GM19328 (cell line): ENCODE data around the gene MBD3L2.
"Not testable (repeated sequence)": the region's sequence is repeated elsewhere in the genome, so short reads cannot be mapped to it uniquely, and the experiment has no call there.

ENCODE experiments used
- ATAC-seq: cut with Tn5 transposase; IDR thresholded peaks from one replicate; pipeline ENCODE4 v1.9.1; 2021; ENCODE audit warnings: mild to moderate bottlenecking, moderate library complexity; ENCODE audit not compliant: unreplicated experiment

MBD3L2 gene

DNA sequence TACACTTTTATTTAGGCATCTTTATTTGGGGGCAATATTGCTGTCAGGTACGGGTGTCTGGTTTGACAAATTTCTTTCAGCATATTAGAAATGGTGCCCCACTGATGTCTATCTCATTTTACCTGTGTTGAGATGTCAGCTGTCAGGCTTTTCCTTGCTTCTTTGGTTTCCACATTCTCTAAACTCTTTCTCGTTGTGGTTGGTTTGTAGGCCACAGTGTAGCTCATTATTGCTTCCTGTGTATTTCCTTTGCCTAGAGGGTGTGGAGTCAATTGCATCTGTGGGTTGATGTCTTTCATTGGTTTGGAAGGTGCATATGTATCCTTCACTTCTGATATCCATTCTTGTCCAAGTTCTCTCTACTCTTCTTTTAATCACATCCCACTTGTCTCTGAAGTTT is 10.9 kb downstream of the MBD3L2 start:
- not testable (repeated sequence) for ATAC-seq

DNA sequence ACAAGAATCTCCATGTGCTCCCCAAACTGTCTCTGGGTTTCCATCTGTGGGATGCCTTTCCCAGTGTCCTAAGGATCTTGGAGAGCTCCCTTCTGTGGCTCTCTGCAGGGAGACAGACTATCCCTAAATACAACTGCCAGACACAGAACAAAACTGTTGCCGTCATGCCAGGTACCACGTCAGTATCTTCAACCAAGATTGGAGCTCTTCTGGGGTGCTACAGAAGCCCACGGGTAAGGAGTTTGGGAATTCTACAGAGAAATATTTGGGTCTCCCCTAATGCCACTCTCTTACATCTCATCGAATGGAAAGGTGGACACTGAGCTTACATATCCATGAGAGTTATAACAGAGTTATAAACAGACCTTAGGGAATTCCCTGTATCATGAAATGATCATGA is 14.2 kb downstream of the MBD3L2 start:
- no peak for ATAC-seq

DNA sequence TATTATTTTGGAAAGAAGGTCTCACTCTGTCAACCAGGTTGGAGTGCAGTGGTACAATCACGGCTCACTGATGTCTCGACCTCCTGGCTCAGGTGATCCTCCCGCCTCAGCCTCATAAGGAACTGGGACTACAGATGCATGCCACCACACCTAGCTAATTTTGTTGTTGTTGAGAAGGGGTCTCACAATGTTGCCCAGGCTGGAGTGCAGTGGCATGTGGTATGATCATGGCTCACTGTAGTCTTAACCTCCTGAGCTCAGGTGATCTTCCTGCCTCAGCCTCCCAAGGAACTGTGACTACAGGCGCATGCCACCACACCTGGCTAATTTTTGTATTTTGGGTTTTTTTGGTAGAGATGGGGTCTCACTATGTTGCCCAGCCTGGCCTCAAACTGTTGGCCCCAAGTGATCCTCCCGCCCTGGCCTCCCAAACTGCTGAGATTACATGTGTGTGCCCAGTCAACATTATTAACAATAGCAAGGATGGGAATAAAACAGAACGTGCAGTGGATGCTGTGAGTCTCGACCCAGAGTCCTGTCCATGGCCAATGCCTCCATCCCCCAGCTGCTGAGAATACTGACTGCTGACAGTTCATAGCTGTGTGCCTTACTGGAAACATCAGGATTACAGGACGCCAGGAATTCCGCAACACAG is 14.8 kb downstream of the MBD3L2 start:
- no peak for ATAC-seq

DNA sequence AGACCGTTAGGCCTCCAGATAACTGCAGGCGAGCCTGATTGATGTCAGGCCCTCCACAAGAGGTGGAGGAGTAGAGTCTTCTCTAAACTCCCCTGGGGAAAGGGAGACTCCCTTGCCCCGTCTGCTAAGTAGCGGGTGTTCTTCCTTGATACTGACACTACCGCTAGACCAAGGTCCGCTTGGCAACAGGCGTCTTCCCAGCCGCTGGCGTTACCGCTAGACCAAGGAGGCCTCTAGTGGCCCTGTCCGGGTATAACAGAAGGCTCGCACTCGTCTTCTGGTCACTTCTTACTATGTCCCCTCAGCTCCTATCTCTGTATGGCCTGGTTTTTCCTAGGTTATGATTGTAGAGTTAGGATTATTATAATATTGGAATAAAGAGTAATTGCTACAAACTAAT is 18.0 kb downstream of the MBD3L2 start:
- ATAC-seq, result not testable (repeated sequence)

DNA sequence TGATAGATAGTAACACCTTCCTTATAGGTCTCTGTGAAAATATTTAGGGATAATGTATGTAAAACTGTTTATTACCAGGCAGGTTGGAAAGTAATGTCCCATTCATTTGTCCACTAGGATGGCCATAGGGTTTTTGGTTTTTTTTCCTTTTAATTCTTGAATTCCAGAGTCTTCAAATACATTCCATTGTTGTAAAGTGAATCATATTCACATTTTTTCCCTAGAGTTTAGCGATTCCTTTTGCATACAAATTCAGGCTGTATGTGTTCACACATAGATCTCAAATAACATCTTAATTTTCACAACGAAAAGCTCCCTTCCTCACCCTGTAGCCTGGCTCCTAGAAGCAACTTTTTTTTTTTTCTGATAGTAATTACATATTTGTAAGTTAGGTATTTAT is 18.6 kb downstream of the MBD3L2 start:
- no peak for ATAC-seq

DNA sequence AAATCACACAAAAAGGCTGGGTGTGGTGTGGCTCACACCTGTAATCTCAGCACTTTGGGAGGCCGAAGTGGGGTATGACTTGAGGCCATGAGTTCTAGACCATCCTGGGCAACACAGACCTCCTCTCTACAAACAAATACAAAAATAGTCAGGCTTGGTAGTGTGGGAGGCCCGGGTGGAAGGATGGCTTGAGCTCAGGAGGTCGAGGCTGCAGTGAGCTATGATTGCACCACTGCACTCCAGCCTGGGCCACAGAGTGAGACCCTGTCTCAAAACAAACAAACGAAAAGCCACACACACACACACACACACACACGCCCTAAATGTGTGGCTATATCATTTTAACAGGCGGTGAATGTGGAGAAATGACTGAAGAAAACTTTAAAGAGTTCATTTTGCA is 19.5 kb downstream of the MBD3L2 start:
- ATAC-seq, result no peak

DNA sequence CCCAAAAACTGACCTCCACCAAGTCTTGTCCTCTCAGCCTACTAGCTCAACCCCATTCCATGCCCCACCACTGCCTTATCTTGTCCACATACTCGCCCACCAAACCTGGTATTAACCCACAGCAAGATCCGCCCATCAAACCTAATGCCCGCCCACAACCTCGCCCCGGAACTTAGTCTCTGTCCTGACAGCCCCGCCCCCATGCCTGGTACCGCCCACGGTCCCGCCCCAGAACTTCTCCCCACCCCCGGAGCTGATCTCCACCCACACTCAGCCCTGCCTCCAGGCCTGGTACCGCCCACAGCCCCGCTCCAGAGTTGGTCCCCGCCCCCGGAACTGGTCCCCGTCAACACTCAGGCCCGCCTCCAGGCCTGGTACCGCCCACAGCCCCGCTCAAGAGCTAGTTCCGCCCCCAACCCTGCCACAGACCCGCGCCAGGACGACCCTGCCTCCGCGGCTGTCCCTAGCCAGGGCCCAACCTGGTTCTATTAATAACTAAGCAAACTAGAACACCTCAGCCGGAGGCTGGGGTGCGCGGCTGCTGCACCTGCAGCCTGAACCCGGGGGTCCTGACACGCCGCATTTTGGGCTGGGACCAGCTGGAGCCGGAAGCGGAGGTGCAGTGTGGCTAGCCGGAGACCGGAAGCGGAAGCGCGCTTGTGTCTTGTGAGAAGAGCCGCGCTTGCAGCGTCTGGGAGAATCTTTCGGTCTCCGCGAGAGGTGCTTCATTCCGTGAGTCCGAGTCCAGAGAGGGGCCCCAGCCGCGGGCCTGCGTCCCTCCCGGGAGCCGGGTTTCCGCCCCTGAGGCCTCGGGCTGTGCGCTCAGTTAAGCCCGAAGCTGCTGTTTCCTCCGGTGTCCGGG is 20.2 kb downstream of the MBD3L2 start, which contains the start of gene ZNF557:
ZNF557 (plus strand) TSS at position 662 of the 862 bp plus-strand sequence. CDS start 5,372 bp downstream, outside the sequence.
- peak; percentile 95 for ATAC-seq

DNA sequence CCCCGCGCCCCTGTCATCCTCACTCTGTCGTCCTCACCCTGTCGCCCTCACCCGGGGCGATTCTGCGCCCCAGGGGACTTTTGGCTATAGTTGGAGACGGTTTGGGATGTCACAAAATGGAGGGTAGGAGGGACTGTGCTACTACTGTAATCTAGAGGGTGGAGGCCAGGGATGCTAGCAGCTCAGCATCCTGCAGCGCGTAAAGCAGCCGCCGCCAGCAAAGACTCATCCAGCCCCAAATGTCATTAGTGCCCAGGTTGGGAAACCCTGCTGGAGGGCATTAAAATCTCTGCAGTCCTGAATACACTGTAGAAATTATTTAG is 20.7 kb downstream of the MBD3L2 start:
- no peak for ATAC-seq

DNA sequence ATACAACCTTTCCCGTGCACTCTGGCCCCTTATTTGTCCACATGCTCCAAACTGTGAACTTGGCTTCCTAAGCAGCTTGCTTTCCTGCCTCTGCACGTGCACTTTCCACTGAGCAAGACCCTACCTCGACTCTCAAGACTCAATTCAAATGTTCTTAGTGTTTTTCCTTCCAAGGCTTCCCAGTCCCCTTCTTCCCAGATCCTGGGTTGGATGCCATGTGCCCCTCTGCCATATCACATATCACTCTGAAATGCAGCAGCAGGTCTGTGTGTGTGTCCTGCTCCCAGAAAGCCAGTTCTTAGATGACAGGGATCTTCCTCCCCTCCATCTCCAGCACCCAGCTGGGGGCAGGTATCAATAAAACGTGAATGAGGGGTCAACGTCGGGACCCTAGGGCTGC is 23.4 kb downstream of the MBD3L2 start:
- no peak for ATAC-seq

DNA sequence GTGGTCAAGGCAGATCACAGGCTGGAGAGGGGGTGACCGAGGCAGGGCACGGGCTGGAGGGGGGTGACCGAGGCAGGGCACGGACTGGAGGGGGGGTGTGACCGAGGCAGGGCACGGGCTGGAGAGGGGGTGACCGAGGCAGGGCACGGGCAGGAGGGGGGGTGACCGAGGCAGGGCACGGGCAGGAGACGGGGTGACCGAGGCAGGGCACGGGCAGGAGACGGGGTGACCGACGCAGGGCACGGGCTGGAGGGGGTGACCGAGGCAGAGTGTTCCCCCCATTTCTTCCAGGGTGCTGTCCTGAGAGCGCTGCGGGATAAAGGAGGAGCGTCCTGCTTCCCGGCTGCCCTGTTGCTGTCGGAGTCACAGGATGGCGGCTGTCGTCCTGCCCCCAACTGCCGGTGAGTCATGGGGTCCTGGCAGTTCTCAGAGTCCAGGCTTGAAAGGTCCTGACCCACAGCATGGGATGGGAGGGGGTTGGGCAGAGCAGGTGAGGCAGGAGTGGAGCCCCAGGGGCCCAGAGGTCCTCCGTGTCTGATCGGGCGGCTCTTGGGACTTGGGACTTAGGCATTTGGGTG is 25.7 kb downstream of the MBD3L2 start:
- no peak for ATAC-seq

DNA sequence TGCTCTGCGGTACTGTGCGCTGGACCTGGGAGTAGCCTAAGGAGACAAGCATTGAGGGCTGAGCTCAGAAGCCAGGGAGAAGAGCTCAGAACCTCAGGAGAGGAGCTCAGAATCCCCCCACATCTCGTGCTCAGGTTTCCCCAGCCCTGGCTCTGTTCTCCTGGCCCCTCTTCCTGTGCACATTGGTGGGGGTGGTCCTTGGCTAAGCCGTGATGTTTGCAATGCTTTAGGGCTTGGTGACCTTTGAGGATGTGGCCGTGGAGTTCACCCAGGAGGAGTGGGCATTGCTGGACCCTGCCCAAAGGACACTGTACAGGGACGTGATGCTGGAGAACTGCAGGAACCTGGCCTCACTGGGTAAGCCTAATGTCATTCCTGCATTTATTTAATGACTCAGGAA is 27.0 kb downstream of the MBD3L2 start:
- ATAC-seq, result no peak

DNA sequence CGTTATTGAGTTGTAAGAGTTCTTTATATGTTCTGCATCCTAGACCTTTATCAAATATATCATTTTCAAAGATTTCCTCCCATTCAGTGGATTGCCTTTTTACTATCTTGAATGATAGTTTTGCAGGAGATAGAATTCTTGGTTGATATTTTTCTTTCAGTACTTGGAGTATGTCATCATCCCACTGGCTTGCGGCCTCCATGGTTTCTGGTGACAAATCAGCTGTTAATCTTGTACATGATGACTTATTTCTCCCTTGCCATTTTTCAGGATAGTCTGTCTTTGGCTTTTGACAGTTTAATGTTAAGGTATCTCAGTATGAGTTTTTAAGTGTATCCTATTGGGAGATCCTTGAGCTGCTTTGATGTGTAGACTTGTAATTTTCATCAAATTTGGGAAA is 28.9 kb downstream of the MBD3L2 start:
- ATAC-seq, result no peak

DNA sequence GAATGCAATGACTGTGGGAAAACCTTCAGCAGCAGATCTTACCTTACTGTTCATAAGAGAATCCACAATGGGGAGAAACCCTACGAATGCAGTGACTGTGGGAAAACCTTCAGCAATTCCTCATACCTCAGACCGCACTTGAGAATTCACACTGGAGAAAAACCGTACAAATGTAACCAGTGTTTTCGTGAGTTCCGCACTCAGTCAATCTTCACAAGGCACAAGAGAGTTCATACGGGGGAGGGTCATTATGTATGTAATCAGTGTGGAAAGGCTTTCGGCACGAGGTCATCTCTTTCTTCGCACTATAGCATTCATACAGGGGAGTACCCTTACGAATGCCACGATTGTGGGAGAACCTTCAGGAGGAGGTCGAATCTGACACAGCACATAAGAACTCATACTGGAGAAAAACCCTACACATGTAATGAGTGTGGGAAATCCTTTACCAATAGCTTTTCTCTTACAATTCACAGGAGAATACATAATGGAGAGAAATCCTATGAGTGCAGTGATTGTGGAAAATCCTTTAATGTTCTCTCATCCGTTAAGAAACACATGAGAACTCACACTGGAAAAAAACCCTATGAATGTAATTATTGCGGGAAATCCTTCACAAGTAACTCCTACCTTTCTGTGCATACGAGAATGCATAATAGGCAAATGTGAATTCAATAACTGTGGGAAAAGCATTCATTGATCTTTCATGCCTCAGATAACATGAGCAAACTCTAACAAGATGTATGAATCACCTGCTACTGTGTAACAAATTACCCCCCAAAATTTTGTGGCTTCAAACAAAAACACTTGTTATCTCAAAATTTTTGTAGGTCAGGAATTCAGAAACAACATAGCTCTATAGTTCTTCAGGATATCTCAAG is 34.2 kb downstream of the MBD3L2 start:
- no peak for ATAC-seq

DNA sequence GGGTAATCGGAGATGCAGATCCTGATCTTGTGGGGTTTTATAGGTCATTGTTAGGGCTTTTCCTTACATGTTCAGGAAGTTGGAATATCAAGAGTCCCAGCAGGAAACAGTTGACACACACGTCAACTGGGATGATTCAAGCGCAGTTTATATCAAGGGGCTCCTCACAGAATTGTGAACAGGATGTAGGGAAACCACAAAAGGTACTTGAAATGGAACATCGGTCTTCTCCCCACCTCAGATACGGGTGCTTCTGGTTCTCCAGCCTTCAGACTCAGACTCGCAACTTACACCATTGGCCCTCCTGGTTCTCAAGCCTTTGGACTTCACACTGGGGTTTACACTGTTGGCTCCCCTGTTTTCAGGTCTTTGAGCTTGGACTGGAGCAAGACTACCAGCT is 39.9 kb downstream of the MBD3L2 start:
- ATAC-seq, result no peak

DNA sequence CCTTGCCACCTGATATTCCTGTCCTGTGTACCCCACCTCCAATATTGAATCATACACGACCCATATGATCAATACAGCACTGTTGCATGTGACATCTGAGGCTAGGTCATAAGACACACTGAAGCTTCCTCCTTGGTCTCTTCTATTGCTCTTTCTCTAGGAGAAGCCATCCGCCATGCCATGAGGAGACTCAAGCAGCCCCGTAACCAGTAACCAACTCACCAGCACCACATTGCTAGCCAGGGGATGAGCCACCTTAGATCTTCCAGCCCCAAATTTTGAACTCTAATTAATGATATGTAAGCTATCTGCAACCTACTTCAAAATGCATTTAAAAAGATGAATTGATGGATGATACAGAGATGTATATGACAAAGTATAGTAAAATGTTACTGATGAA is 49.0 kb downstream of the MBD3L2 start:
- no peak for ATAC-seq

DNA sequence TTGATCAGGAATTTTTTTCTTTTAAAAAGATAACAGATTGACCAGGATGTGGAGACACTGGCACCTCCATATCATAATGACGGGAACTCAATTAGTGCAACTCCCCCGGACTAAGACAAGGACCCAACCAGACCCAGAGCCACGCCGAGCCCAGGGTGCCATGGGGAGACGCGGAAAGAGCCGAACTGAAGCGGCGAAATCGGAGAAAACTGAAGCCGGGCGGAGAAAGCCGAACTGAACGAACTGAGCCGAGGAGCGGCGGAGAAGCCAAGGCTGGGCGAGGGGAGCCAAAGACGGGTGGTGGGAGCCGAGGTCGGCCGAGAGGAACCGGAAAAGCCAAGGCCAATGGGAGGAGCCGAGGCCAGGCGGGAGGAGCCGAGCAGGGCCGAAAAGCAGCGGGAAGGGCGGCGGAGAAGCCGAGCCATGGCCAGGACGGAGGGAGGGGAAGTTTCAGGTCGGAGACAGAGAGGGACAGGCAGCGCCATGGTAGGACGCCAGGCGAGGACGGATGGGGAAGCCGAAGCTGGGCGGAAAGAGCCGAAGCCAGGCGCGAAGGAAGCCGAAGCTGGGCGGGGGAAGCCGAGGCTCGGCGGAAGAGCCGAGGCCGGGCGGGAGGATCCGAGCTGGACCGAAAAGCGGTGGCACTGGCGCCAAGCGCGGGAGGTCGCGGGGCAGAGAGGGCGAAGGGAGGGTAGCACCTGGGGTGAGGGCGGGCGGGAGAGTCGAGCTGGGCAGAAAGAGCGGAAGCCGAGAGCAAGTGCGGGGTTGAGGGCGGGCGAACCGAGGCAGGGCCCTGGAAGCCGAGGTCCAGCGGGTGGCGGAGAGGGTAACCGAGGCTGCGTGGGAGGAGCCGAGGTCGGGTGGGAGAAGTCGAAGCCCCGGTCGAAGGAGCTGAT is 49.8 kb downstream of the MBD3L2 start:
- peak; percentile 89 for ATAC-seq

DNA sequence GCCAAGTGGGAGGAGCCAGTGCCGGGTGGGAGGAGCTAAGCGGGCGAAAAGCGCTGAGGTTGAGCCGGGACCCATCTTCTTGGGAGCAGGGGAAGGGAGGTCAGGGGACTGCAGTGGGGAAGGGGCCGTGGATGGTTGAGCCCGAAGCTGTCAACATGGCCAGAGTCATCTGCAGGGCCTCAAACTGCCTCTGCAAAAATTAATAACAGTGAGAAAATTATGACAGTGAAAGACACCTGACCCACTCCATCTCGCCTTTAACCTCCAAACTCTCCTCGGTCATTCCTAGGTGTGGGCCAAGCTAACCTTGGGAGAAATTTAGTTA is 50.4 kb downstream of the MBD3L2 start:
- no peak for ATAC-seq
